Panc1 (cell line): ENCODE measurements around the gene FN3K.

Experiments
- POLR2AphosphoS5 ChIP-seq: IDR thresholded peaks from 2 replicates; pipeline ENCODE4 v1.6.1; 2012; ENCODE audit warnings: mild to moderate bottlenecking, low read depth, low read length, moderate library complexity
- SIN3A ChIP-seq: IDR thresholded peaks from 2 replicates; pipeline ENCODE4 v1.6.1; 2012; ENCODE audit warnings: low read depth, mild to moderate bottlenecking, low read length, moderate library complexity, borderline replicate concordance; ENCODE audit not compliant: insufficient read depth
- TF ChIP-seq, protein P1 (sequence below), 2 experiments: IDR thresholded peaks; 2 replicates each; pipeline ENCODE4 v1.6.1; 2011 to 2012; ENCODE audit warnings: low read depth in 2 of 2, control low read depth in 1 of 2, low read length in 1 of 2, mild to moderate bottlenecking in 1 of 2, moderate library complexity in 1 of 2; ENCODE audit not compliant: insufficient read depth in 1 of 2
- TF ChIP-seq, protein P2 (sequence below): fragments of 450-650 bp; IDR thresholded peaks from 2 replicates; pipeline ENCODE4 v1.5.1; 2017; ENCODE audit warnings: mild to moderate bottlenecking

DNA sequence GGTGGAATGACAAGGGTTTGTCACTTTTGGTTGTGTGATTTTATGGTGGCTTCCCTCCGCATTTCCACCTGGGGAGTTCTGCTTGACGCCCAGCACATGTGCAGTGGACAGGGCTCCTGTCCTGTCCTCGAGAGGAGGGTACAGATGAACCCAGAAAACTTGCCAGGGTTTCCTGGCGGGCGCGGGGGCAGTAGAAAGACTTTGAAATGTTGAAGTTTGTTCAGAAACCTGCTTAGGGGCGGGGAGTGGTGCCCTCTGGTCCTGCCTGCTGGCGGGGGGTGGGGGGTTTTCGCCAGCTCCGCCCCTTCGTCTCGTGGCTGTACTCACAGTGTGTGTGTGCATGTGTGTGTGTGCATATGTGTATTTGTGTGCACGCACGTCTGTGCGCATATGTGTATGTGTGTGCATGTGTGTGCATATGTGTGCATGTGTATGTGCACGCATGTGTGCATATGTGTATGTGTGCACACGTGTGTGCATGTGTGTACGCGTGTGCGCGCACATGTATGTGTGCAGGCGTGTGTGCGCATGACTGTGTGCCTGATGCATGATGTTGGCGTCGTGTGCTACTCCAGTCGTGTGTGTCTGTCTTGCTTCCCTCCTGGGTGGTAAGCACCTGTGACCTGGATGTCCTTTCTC is 12.1 kb upstream of the FN3K start:
- TF ChIP-seq, protein P1, sequence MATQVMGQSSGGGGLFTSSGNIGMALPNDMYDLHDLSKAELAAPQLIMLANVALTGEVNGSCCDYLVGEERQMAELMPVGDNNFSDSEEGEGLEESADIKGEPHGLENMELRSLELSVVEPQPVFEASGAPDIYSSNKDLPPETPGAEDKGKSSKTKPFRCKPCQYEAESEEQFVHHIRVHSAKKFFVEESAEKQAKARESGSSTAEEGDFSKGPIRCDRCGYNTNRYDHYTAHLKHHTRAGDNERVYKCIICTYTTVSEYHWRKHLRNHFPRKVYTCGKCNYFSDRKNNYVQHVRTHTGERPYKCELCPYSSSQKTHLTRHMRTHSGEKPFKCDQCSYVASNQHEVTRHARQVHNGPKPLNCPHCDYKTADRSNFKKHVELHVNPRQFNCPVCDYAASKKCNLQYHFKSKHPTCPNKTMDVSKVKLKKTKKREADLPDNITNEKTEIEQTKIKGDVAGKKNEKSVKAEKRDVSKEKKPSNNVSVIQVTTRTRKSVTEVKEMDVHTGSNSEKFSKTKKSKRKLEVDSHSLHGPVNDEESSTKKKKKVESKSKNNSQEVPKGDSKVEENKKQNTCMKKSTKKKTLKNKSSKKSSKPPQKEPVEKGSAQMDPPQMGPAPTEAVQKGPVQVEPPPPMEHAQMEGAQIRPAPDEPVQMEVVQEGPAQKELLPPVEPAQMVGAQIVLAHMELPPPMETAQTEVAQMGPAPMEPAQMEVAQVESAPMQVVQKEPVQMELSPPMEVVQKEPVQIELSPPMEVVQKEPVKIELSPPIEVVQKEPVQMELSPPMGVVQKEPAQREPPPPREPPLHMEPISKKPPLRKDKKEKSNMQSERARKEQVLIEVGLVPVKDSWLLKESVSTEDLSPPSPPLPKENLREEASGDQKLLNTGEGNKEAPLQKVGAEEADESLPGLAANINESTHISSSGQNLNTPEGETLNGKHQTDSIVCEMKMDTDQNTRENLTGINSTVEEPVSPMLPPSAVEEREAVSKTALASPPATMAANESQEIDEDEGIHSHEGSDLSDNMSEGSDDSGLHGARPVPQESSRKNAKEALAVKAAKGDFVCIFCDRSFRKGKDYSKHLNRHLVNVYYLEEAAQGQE (IDR thresholded peaks at IDR 0.05; ENCODE audit: insufficient read depth in 1 of 2, low read depth in 2 of 2, low read length in 1 of 2), result no peak
- TF ChIP-seq, protein P2, sequence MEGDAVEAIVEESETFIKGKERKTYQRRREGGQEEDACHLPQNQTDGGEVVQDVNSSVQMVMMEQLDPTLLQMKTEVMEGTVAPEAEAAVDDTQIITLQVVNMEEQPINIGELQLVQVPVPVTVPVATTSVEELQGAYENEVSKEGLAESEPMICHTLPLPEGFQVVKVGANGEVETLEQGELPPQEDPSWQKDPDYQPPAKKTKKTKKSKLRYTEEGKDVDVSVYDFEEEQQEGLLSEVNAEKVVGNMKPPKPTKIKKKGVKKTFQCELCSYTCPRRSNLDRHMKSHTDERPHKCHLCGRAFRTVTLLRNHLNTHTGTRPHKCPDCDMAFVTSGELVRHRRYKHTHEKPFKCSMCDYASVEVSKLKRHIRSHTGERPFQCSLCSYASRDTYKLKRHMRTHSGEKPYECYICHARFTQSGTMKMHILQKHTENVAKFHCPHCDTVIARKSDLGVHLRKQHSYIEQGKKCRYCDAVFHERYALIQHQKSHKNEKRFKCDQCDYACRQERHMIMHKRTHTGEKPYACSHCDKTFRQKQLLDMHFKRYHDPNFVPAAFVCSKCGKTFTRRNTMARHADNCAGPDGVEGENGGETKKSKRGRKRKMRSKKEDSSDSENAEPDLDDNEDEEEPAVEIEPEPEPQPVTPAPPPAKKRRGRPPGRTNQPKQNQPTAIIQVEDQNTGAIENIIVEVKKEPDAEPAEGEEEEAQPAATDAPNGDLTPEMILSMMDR, result no peak
- TF ChIP-seq POLR2AphosphoS5 (no peak), SIN3A (no peak)
